GM23338 (cell line): Measurements from ENCODE around the gene RNF8. TPM values are rescaled to one million over a fixed set of nuclear protein-coding genes. Genes with fewer than 3 reads are reported as not detected.

Experiments
- ATAC-seq: fragments of 200-7000 bp; cut with Tn5 transposase; 3 replicates; pipeline ENCODE4 v1.9.1; 2020
- DNase-seq: peaks from one replicate; pipeline ENCODE4 v3.0.0-alpha.2; 2015; ENCODE audit warnings: low spot score
- H2AFZ ChIP-seq: fragments of 200-600 bp; sonication (generic); 2 replicates; pipeline ENCODE4 v1.8.0; 2016; ENCODE audit warnings: antibody characterized with exemption, mild to moderate bottlenecking, moderate library complexity
- H3F3A ChIP-seq: fragments of 200-600 bp; sonication (generic); replicated peaks from 2 replicates; pipeline ENCODE4 v1.8.0; 2017; ENCODE audit warnings: antibody characterized with exemption, mixed run types, low read depth
- H3K27ac ChIP-seq: fragments of 200-600 bp; sonication (generic); 2 replicates; pipeline ENCODE4 v1.6.1; 2016; ENCODE audit warnings: low read depth
- H3K27me3 ChIP-seq: fragments of 200-600 bp; sonication (generic); 2 replicates; pipeline ENCODE4 v1.8.0; 2016; ENCODE audit warnings: mild to moderate bottlenecking, mixed run types, moderate library complexity; ENCODE audit not compliant: insufficient read depth
- H3K36me3 ChIP-seq: fragments of 200-600 bp; sonication (generic); 2 replicates; pipeline ENCODE4 v1.8.0; 2016; ENCODE audit warnings: mild to moderate bottlenecking; ENCODE audit not compliant: insufficient read depth
- H3K4me1 ChIP-seq: fragments of 200-600 bp; sonication (generic); 2 replicates; pipeline ENCODE4 v1.8.0; 2016; ENCODE audit warnings: mild to moderate bottlenecking, moderate library complexity; ENCODE audit not compliant: insufficient read depth
- H3K4me2 ChIP-seq: fragments of 200-600 bp; sonication (generic); 2 replicates; pipeline ENCODE4 v1.7.1; 2017; ENCODE audit warnings: mixed run types
- H3K4me3 ChIP-seq: fragments of 200-600 bp; sonication (generic); 2 replicates; pipeline ENCODE4 v1.6.1; 2016; ENCODE audit warnings: mixed run types
- H3K79me2 ChIP-seq: fragments of 200-600 bp; sonication (generic); replicated peaks from 2 replicates; pipeline ENCODE4 v1.8.0; 2017; ENCODE audit warnings: mild to moderate bottlenecking; ENCODE audit not compliant: insufficient read depth
- H3K9me2 ChIP-seq: fragments of 200-600 bp; sonication (generic); 2 replicates; pipeline ENCODE4 v1.8.0; 2017; ENCODE audit not compliant: insufficient read depth
- H4K20me1 ChIP-seq: fragments of 200-600 bp; sonication (generic); replicated peaks from 2 replicates; pipeline ENCODE4 v1.8.0; 2017; ENCODE audit warnings: mild to moderate bottlenecking; ENCODE audit not compliant: insufficient read depth
- H3K27ac Mint-ChIP-seq: 2 replicates; pipeline ENCODE4 v1.8.0; 2020; ENCODE audit warnings: inconsistent platforms, mild to moderate bottlenecking, moderate library complexity, mixed read lengths
- H3K27me3 Mint-ChIP-seq: 3 replicates; pipeline ENCODE4 v1.8.0; 2022; ENCODE audit warnings: low read depth, mild to moderate bottlenecking, moderate library complexity, mixed read lengths, inconsistent platforms; ENCODE audit not compliant: insufficient read depth, poor library complexity
- H3K36me3 Mint-ChIP-seq: 3 replicates; pipeline ENCODE4 v1.8.0; 2021; ENCODE audit warnings: low read depth, mild to moderate bottlenecking, inconsistent platforms, moderate library complexity, mixed read lengths
- H3K4me1 Mint-ChIP-seq: 3 replicates; pipeline ENCODE4 v1.8.0; 2020; ENCODE audit warnings: mild to moderate bottlenecking, inconsistent platforms, mixed read lengths
- H3K4me3 Mint-ChIP-seq: 3 replicates; pipeline ENCODE4 v1.8.0; 2021; ENCODE audit warnings: moderate library complexity, mild to moderate bottlenecking, inconsistent platforms, mixed read lengths
- H3K9me3 Mint-ChIP-seq: 3 replicates; pipeline ENCODE4 v1.8.0; 2020; ENCODE audit warnings: moderate library complexity, mild to moderate bottlenecking, inconsistent platforms, mixed read lengths
- CREB1 ChIP-seq: fragments of 250-450 bp; sonication (Bioruptor Pico); IDR thresholded peaks from 2 replicates; pipeline ENCODE4 v1.5.0; 2020; ENCODE audit warnings: low read depth, mild to moderate bottlenecking, moderate library complexity
- CTCF ChIP-seq, 2 experiments: fragments of 200-600 bp in 1 of 2; sonication (generic) in 1 of 2; conservative IDR thresholded peaks; 2 replicates each; pipeline versions ENCODE4 v1.5.1 to v1.6.1; 2016 to 2017; ENCODE audit warnings: antibody characterized with exemption in 2 of 2, low read depth in 2 of 2, mild to moderate bottlenecking in 2 of 2, moderate library complexity in 1 of 2
- ETS1 ChIP-seq: IDR thresholded peaks from 2 replicates; pipeline ENCODE4 v1.6.1; 2016; ENCODE audit warnings: antibody characterized with exemption
- EZH2 ChIP-seq: fragments of 200-600 bp; sonication (generic); IDR thresholded peaks from one replicate; pipeline ENCODE4 v1.8.0; 2017; ENCODE audit warnings: antibody characterized with exemption, mild to moderate bottlenecking, low read depth; ENCODE audit not compliant: unreplicated experiment
- EZH2phosphoT487 ChIP-seq: fragments of 200-600 bp; sonication (generic); IDR thresholded peaks from one replicate; pipeline ENCODE4 v1.8.1; 2018; ENCODE audit warnings: antibody characterized with exemption; ENCODE audit not compliant: unreplicated experiment
- JUNB ChIP-seq: IDR thresholded peaks from one replicate; pipeline ENCODE4 v1.6.1; 2016; ENCODE audit warnings: antibody characterized with exemption; ENCODE audit not compliant: unreplicated experiment
- POLR2AphosphoS5 ChIP-seq: IDR thresholded peaks from 2 replicates; pipeline ENCODE4 v1.6.1; 2016; ENCODE audit warnings: antibody characterized with exemption, low read depth
- REST ChIP-seq: IDR thresholded peaks from one replicate; pipeline ENCODE4 v1.6.1; 2018; ENCODE audit warnings: antibody characterized with exemption; ENCODE audit not compliant: unreplicated experiment
- STAT1 ChIP-seq: IDR thresholded peaks from one replicate; pipeline ENCODE4 v1.6.1; 2016; ENCODE audit warnings: antibody characterized with exemption; ENCODE audit not compliant: unreplicated experiment
- ZNF114 ChIP-seq: fragments of 250-450 bp; sonication (Bioruptor Pico); IDR thresholded peaks from 2 replicates; pipeline ENCODE4 v1.5.0; 2020; ENCODE audit warnings: mild to moderate bottlenecking, moderate library complexity
- ZNF331 ChIP-seq: fragments of 250-450 bp; sonication (Bioruptor Pico); IDR thresholded peaks from 2 replicates; pipeline ENCODE4 v1.5.0; 2020; ENCODE audit warnings: low read depth, mild to moderate bottlenecking, moderate library complexity
- ZNF462 ChIP-seq: fragments of 250-450 bp; sonication (Bioruptor Pico); IDR thresholded peaks from 2 replicates; pipeline ENCODE4 v1.5.0; 2020; ENCODE audit warnings: mild to moderate bottlenecking, moderate library complexity
- polyA plus RNA-seq: library from polyadenylated mRNA; unstranded; fragments of >200 nt; fragmentation: Nextera tagmentation; extraction: Ambion mirVana; gene quantifications from 2 replicates; pipeline ENCODE4 v1.2.1, GENCODE V29; 2016
- total RNA-seq: library from RNA; depleted of rRNA; stranded (reverse); fragments of >200 nt; shearing (Covaris generic); gene quantifications from 2 replicates; pipeline ENCODE4 v1.2.3, GENCODE V29; 2014

The RNF8 gene
- total and polyA plus RNA-seq, 2 experiments from 2014 or later, result 41.6 to 55.2 TPM

- TF ChIP-seq REST (no peak), CREB1 (no peak), JUNB (no peak), CTCF (conservative IDR thresholded peaks at IDR 0.05; ENCODE audit: low read depth in 2 of 2) (no peak), EZH2phosphoT487 (no peak), ETS1 (no peak)
These were observed 39.7 kb downstream of the RNF8 start (continued) for GRCh38 chr6:37393381-37393929.

GRCh38 chr6:37396571-37397180 is 42.9 kb downstream of the RNF8 start:
- H3K4me3 ChIP-seq, result no peak overlapping the region
- Mint-ChIP-seq H3K27me3 (no peaks in the 10 kb centered on the region), H3K27ac (no peak overlapping the region), H3K4me1 (no peaks in the 10 kb centered on the region), H3K36me3 (no peaks in the 10 kb centered on the region), H3K9me3 (no peaks in the 10 kb centered on the region), H3K4me3 (no peak overlapping the region)
- no peaks in the 10 kb centered on the region for H3K4me1 ChIP-seq
- H3K9me2 ChIP-seq, result no peaks in the 10 kb centered on the region
- no peaks in the 10 kb centered on the region for H3F3A ChIP-seq
- no peaks in the 10 kb centered on the region for H4K20me1 ChIP-seq
- ATAC-seq (no peak), DNase-seq (no peak)
- H3K36me3 ChIP-seq, result 0 out of 2 replicates have a peak, but pooled peaks cover 7% of the 10 kb centered on the region
- no peaks in the 10 kb centered on the region for H3K79me2 ChIP-seq
- H2AFZ ChIP-seq, result no peak overlapping the region
- H3K27ac ChIP-seq, result no peak overlapping the region
- no peaks in the 10 kb centered on the region for H3K27me3 ChIP-seq
- H3K4me2 ChIP-seq, result no peak overlapping the region
- TF ChIP-seq CREB1 (no peak), ZNF114 (CRISPR knock-in tag) (no peak), STAT1 (no peak), POLR2AphosphoS5 (no peak), ZNF331 (CRISPR knock-in tag) (no peak), EZH2 (no peak), ZNF462 (CRISPR knock-in tag) (no peak)
